ENCODE data around the gene PPP2R2C.
A peak's percentile ranks its signal among the peaks of the same experiment; 100 is the strongest.

The PPP2R2C gene

GRCh38 chr4:6472387-6473263 is at the start of gene PPP2R2C:
Gene PPP2R2C, minus strand, starts transcription at chr4:6472614. Its CDS starts 385 bp downstream, at chr4:6472229.
- peak in 1 of 14 donors; percentile 22 for DNase-seq

GRCh38 chr4:6520978-6521377 is 48.6 kb upstream of the PPP2R2C start:
- DNase-seq, result no peak

- DNase-seq, result no peak
Measured at GRCh38 chr4:6520051-6520636, 47.7 kb upstream of the PPP2R2C start.

GRCh38 chr4:6517171-6517570 is 44.8 kb upstream of the PPP2R2C start:
- no peak for DNase-seq

GRCh38 chr4:6516762-6517161 is 44.3 kb upstream of the PPP2R2C start:
- DNase-seq, result no peak

- no peak for DNase-seq
Measured at GRCh38 chr4:6516281-6516680, 43.9 kb upstream of the PPP2R2C start.

GRCh38 chr4:6513678-6514077 is 41.3 kb upstream of the PPP2R2C start:
- no peak for DNase-seq

GRCh38 chr4:6509587-6509986 is 37.2 kb upstream of the PPP2R2C start:
- DNase-seq, result no peak

GRCh38 chr4:6507345-6507744 is 34.9 kb upstream of the PPP2R2C start:
- no peak for DNase-seq

GRCh38 chr4:6506616-6507140 is 34.3 kb upstream of the PPP2R2C start:
- no peak for DNase-seq

- DNase-seq, result no peak
Measured at GRCh38 chr4:6504900-6505496, 32.6 kb upstream of the PPP2R2C start.

GRCh38 chr4:6502747-6503465 is 30.5 kb upstream of the PPP2R2C start:
- no peak for DNase-seq

GRCh38 chr4:6502147-6502546 is 29.7 kb upstream of the PPP2R2C start:
- DNase-seq, result no peak

GRCh38 chr4:6501171-6501570 is 28.8 kb upstream of the PPP2R2C start:
- no peak for DNase-seq

GRCh38 chr4:6500481-6501140 is 28.2 kb upstream of the PPP2R2C start:
- no peak for DNase-seq

GRCh38 chr4:6499238-6499600 is 26.8 kb upstream of the PPP2R2C start:
- DNase-seq, result no peak

GRCh38 chr4:6498511-6499237 is 26.3 kb upstream of the PPP2R2C start:
- DNase-seq, result no peak

GRCh38 chr4:6497796-6498195 is 25.4 kb upstream of the PPP2R2C start:
- DNase-seq, result no peak

- DNase-seq, result no peak
Measured at GRCh38 chr4:6495736-6496135, 23.3 kb upstream of the PPP2R2C start.

GRCh38 chr4:6495296-6495590 is 22.8 kb upstream of the PPP2R2C start:
- no peak for DNase-seq

- DNase-seq, result no peak
Measured at GRCh38 chr4:6494431-6495295, 22.2 kb upstream of the PPP2R2C start.
